Loucy (cell line): ENCODE data around the gene CD79A.

Experiments
- H2AFZ ChIP-seq: fragments of 200-600 bp; sonication (generic); 2 replicates; pipeline ENCODE4 v1.6.0; 2016; ENCODE audit warnings: antibody characterized with exemption, mild to moderate bottlenecking, low read length, moderate library complexity
- H3F3A ChIP-seq: fragments of 200-600 bp; 2 replicates; pipeline ENCODE4 v1.6.0; 2016; ENCODE audit warnings: antibody characterized with exemption, low read depth, mild to moderate bottlenecking
- H3K27me3 ChIP-seq: fragments of 200-600 bp; sonication (generic); 2 replicates; pipeline ENCODE4 v1.6.1; 2014; ENCODE audit warnings: low read length, mild to moderate bottlenecking; ENCODE audit not compliant: insufficient read depth, poor library complexity, severe bottlenecking
- H3K36me3 ChIP-seq: fragments of 200-600 bp; sonication (generic); 2 replicates; pipeline ENCODE4 v1.6.1; 2016; ENCODE audit warnings: low read length; ENCODE audit not compliant: insufficient read depth
- H3K4me1 ChIP-seq: fragments of 200-600 bp; sonication (generic); 2 replicates; pipeline ENCODE4 v1.5.1; 2014; ENCODE audit warnings: low read length, mild to moderate bottlenecking; ENCODE audit not compliant: insufficient read depth, poor library complexity, severe bottlenecking
- H3K4me2 ChIP-seq: fragments of 200-600 bp; sonication (generic); 2 replicates; pipeline ENCODE4 v1.6.0; 2014; ENCODE audit warnings: antibody characterized with exemption, low read length, low read depth, mild to moderate bottlenecking; ENCODE audit not compliant: poor library complexity, severe bottlenecking
- H3K4me3 ChIP-seq: fragments of 200-600 bp; sonication (generic); 2 replicates; pipeline ENCODE4 v1.5.1; 2014; ENCODE audit warnings: low read length, mild to moderate bottlenecking, mixed read lengths; ENCODE audit not compliant: poor library complexity, severe bottlenecking
- H3K79me2 ChIP-seq: fragments of 200-600 bp; sonication (generic); 2 replicates; pipeline ENCODE4 v1.6.1; 2014; ENCODE audit warnings: low read length; ENCODE audit not compliant: insufficient read depth
- H3K9ac ChIP-seq: fragments of 200-600 bp; sonication (generic); 2 replicates; pipeline ENCODE4 v1.6.0; 2014; ENCODE audit warnings: mild to moderate bottlenecking, low read depth, low read length, moderate library complexity; ENCODE audit not compliant: poor library complexity, severe bottlenecking
- H3K9me2 ChIP-seq: fragments of 200-600 bp; sonication (generic); replicated peaks from 2 replicates; pipeline ENCODE4 v1.6.1; 2016; ENCODE audit warnings: low read depth, low read length, mixed read lengths
- H3K9me3 ChIP-seq: fragments of 200-600 bp; sonication (generic); 2 replicates; pipeline ENCODE4 v1.6.1; 2014; ENCODE audit warnings: mild to moderate bottlenecking, antibody characterized with exemption, low read length, low read depth; ENCODE audit not compliant: insufficient read depth
- H4K20me1 ChIP-seq: fragments of 200-600 bp; sonication (generic); 2 replicates; pipeline ENCODE4 v1.6.0; 2014; ENCODE audit warnings: antibody characterized with exemption, low read length, mild to moderate bottlenecking; ENCODE audit not compliant: insufficient read depth, poor library complexity, severe bottlenecking
- EZH2phosphoT487 ChIP-seq: fragments of 200-600 bp; IDR thresholded peaks from 2 replicates; pipeline ENCODE4 v1.6.1; 2018; ENCODE audit warnings: antibody characterized with exemption, mild to moderate bottlenecking, moderate library complexity, borderline replicate concordance
- TF ChIP-seq, protein P1 (sequence below): fragments of 200-600 bp; sonication (generic); conservative IDR thresholded peaks from 2 replicates; pipeline ENCODE4 v1.5.1; 2014; ENCODE audit warnings: mild to moderate bottlenecking, antibody characterized with exemption, low read length

CD79A gene

DNA sequence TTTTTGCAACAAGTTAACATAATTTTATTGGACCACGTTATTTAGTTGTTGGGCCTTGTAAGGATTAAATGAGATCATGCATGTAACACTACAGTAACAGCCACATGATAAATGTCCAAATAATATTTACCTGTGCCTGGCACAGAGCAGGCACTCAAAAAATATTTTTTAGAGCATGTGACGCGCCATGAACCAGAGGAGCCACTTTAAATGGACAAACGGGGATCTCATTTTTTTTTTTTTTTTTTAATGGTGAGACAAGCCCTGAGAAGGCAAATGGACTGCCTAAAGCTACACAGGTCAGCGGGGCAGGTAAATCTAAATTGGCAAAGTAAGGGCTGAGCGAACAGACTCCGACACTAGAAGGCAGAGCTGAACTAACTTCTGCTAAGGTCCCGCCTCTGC is 17.9 kb upstream of the CD79A start:
- H3K79me2 ChIP-seq: peaks cover 42% of the 10 kb centered on the region
- peaks cover 5% of the 10 kb centered on the region for H3K27me3 ChIP-seq
- TF ChIP-seq, protein P1, sequence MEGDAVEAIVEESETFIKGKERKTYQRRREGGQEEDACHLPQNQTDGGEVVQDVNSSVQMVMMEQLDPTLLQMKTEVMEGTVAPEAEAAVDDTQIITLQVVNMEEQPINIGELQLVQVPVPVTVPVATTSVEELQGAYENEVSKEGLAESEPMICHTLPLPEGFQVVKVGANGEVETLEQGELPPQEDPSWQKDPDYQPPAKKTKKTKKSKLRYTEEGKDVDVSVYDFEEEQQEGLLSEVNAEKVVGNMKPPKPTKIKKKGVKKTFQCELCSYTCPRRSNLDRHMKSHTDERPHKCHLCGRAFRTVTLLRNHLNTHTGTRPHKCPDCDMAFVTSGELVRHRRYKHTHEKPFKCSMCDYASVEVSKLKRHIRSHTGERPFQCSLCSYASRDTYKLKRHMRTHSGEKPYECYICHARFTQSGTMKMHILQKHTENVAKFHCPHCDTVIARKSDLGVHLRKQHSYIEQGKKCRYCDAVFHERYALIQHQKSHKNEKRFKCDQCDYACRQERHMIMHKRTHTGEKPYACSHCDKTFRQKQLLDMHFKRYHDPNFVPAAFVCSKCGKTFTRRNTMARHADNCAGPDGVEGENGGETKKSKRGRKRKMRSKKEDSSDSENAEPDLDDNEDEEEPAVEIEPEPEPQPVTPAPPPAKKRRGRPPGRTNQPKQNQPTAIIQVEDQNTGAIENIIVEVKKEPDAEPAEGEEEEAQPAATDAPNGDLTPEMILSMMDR: no peak; the same call in 1 of the 2 replicates
- no peak for TF ChIP-seq EZH2phosphoT487
- no peaks in the 10 kb centered on the region for H3K9me2 ChIP-seq
- peak overlapping the region; percentile 65; the same call in 1 of the 2 replicates for H2AFZ ChIP-seq
- peak overlapping the region; percentile 58 for H3K9ac ChIP-seq
- peak overlapping the region; percentile 79 for H3K4me2 ChIP-seq
- no peaks in the 10 kb centered on the region for H3K9me3 ChIP-seq
- peak overlapping the region; percentile 62 for H3K4me3 ChIP-seq
- H3K36me3 ChIP-seq: peaks cover 27% of the 10 kb centered on the region
- H4K20me1 ChIP-seq: peaks cover 39% of the 10 kb centered on the region
- no peaks in the 10 kb centered on the region for H3F3A ChIP-seq
- peaks cover 38% of the 10 kb centered on the region for H3K4me1 ChIP-seq

- Histone ChIP-seq H3K36me3 (peaks cover 33% of the 10 kb centered on the region), H3K79me2 (peaks cover 48% of the 10 kb centered on the region), H2AFZ (peak within 1 kb of the TSS; percentile 92), H3F3A (no peaks in the 10 kb centered on the region), H3K4me1 (peaks cover 44% of the 10 kb centered on the region), H3K27me3 (peaks cover 5% of the 10 kb centered on the region), H3K4me2 (peak within 1 kb of the TSS; percentile 92), H4K20me1 (peaks cover 45% of the 10 kb centered on the region), H3K4me3 (peak within 1 kb of the TSS; percentile 93), H3K9ac (peak within 1 kb of the TSS; percentile 100), H3K9me3 (no peaks in the 10 kb centered on the region), H3K9me2 (no peaks in the 10 kb centered on the region)
- TF ChIP-seq EZH2phosphoT487: no peak
- TF ChIP-seq, protein P1: peak; percentile 52; the same call in 1 of the 2 replicates
These were observed 17.3 kb upstream of the CD79A start, which contains the start of gene RPS19 for GRCh38 chr19:41859618-41860418. Gene RPS19 (plus strand): TSS chr19:41860255. CDS start chr19:41860775, 520 bp downstream.

- H3F3A ChIP-seq: no peaks in the 10 kb centered on the region
These were observed 16.5 kb upstream of the CD79A start for GRCh38 chr19:41860419-41861115.

More at GRCh38 chr19:41860419-41861115, 16.5 kb upstream of the CD79A start:
- TF ChIP-seq EZH2phosphoT487: no peak
- TF ChIP-seq, protein P1: no peak
- no peaks in the 10 kb centered on the region for H3K9me2 ChIP-seq
- H3K9me3 ChIP-seq: no peaks in the 10 kb centered on the region
- peaks cover 40% of the 10 kb centered on the region for H3K36me3 ChIP-seq
- H3K79me2 ChIP-seq: peaks cover 55% of the 10 kb centered on the region
- H3K4me2 ChIP-seq: peak overlapping the region; percentile 92
- H3K9ac ChIP-seq: peak overlapping the region; percentile 100
- peak overlapping the region; percentile 93 for H3K4me3 ChIP-seq
- H2AFZ ChIP-seq: no peak overlapping the region
- peaks cover 52% of the 10 kb centered on the region for H4K20me1 ChIP-seq
- peaks cover 5% of the 10 kb centered on the region for H3K27me3 ChIP-seq
- H3K4me1 ChIP-seq: peaks cover 44% of the 10 kb centered on the region
